ENCODE measurements around the gene AP1G2.
"Not testable (repeated sequence)": the region's sequence is repeated elsewhere in the genome, so short reads cannot be mapped to it uniquely, and the experiment has no call there.

The AP1G2 gene

GRCh38 chr14:23555882-23556699, 11.5 kb downstream of the AP1G2 start, which contains the start of gene THTPA:
TSS of gene THTPA (plus strand) at chr14:23556271. CDS start at chr14:23556758, 487 bp downstream.
- FAIRE-seq: no peak

GRCh38 chr14:23555533-23555881, 12.1 kb downstream of the AP1G2 start:
- no peak for FAIRE-seq

- no peak for FAIRE-seq
These were observed 16.1 kb downstream of the AP1G2 start, which contains the start of gene ZFHX2 for GRCh38 chr14:23551266-23552028. TSS of gene ZFHX2 (minus strand) at chr14:23551765. CDS start at chr14:23535325, 16,440 bp downstream.

- FAIRE-seq: no peak
These were observed 16.8 kb downstream of the AP1G2 start for GRCh38 chr14:23550812-23551265.

- FAIRE-seq: no peak
These were observed 17.3 kb downstream of the AP1G2 start for GRCh38 chr14:23550131-23550811.

- no peak for FAIRE-seq
These were observed 19.0 kb downstream of the AP1G2 start for GRCh38 chr14:23548351-23549318.

- no peak for FAIRE-seq
These were observed 19.7 kb downstream of the AP1G2 start for GRCh38 chr14:23547924-23548323.

GRCh38 chr14:23546450-23547035, 21.0 kb downstream of the AP1G2 start:
- no peak for FAIRE-seq

GRCh38 chr14:23545740-23546365, 21.7 kb downstream of the AP1G2 start:
- no peak for FAIRE-seq

- FAIRE-seq: no peak
These were observed 22.8 kb downstream of the AP1G2 start for GRCh38 chr14:23544511-23545447.

- FAIRE-seq: no peak
These were observed 24.2 kb downstream of the AP1G2 start for GRCh38 chr14:23543403-23543802.

GRCh38 chr14:23542261-23542660, 25.3 kb downstream of the AP1G2 start:
- no peak for FAIRE-seq

- FAIRE-seq: no peak
These were observed 27.5 kb downstream of the AP1G2 start for GRCh38 chr14:23540141-23540469.

- FAIRE-seq: no peak
These were observed 28.1 kb downstream of the AP1G2 start for GRCh38 chr14:23539248-23540140.

GRCh38 chr14:23538785-23539184, 28.8 kb downstream of the AP1G2 start:
- no peak for FAIRE-seq

- FAIRE-seq: no peak
These were observed 29.4 kb downstream of the AP1G2 start for GRCh38 chr14:23538050-23538718.

- FAIRE-seq: no peak
These were observed 30.1 kb downstream of the AP1G2 start for GRCh38 chr14:23537351-23538049.

GRCh38 chr14:23536906-23537305, 30.7 kb downstream of the AP1G2 start:
- FAIRE-seq: not testable (repeated sequence)
